H1 (cell line): ENCODE measurements around the gene CHMP6. TPM values are rescaled to one million over a fixed set of nuclear protein-coding genes. Genes with fewer than 3 reads are reported as not detected.

Experiments
- CTCF ChIA-PET: fragments of 300-600 bp; sonication (Branson Sonifier 250); formaldehyde crosslinking; loops from one replicate; lab custom pipeline; 2021; ENCODE audit not compliant: partially characterized antibody; lab: Charles Lee
- POLR2A ChIA-PET: fragments of 300-600 bp; sonication (Branson Sonifier 250); formaldehyde crosslinking; loops from one replicate; lab custom pipeline; 2021; ENCODE audit warnings: inconsistent platforms; ENCODE audit not compliant: partially characterized antibody; lab: Charles Lee
- DNase-seq, 2 experiments: peaks; one replicate each; pipeline versions ENCODE4 v3.0.0 to v3.0.0-alpha.2; 2010 to 2022; ENCODE audit warnings: low spot score in 2 of 2, low read depth in 1 of 2, mixed read lengths in 1 of 2
- FAIRE-seq: peaks from 2 replicates; lab custom pipeline; 2011; peaks lifted over from hg19 to GRCh38; lab: Jason Lieb, UNC
- H2AFZ ChIP-seq: 2 replicates; pipeline ENCODE4 v1.8.1; 2012; ENCODE audit warnings: low read length, inconsistent platforms
- H2AK5ac ChIP-seq: 2 replicates; pipeline ENCODE4 v1.6.1; 2013; ENCODE audit warnings: low read depth, low read length
- H2BK120ac ChIP-seq: replicated peaks from 2 replicates; pipeline ENCODE3; 2013; ENCODE audit warnings: low read depth, low read length, inconsistent platforms
- H2BK12ac ChIP-seq: 2 replicates; pipeline ENCODE4 v1.6.1; 2013; ENCODE audit warnings: low read depth, low read length
- H2BK15ac ChIP-seq: 2 replicates; pipeline ENCODE4 v1.6.1; 2013; ENCODE audit warnings: low read length
- H2BK20ac ChIP-seq: 2 replicates; pipeline ENCODE4 v1.6.1; 2013; ENCODE audit warnings: low read length
- H2BK5ac ChIP-seq: 2 replicates; pipeline ENCODE4 v1.6.1; 2013; ENCODE audit warnings: low read depth, low read length
- H3K14ac ChIP-seq: 2 replicates; pipeline ENCODE4 v1.6.1; 2013; ENCODE audit warnings: inconsistent platforms; ENCODE audit not compliant: insufficient read length
- H3K18ac ChIP-seq: 2 replicates; pipeline ENCODE4 v1.6.1; 2013; ENCODE audit warnings: low read length; ENCODE audit errors: extremely low read depth
- H3K23ac ChIP-seq: 2 replicates; pipeline ENCODE4 v1.6.1; 2013; ENCODE audit warnings: inconsistent platforms; ENCODE audit not compliant: insufficient read length
- H3K23me2 ChIP-seq: 2 replicates; pipeline ENCODE4 v1.6.1; 2013; ENCODE audit warnings: low read depth, low read length
- H3K27ac ChIP-seq: 2 replicates; pipeline ENCODE4 v1.6.1; 2011; ENCODE audit warnings: low read depth, low read length, inconsistent platforms
- H3K27me3 ChIP-seq, 4 experiments: replicated peaks in 1 of 4; 1 replicate in 1 of 4; 2 replicates in 3 of 4; pipeline versions ENCODE4 v1.6.1 to v1.8.1; 2011 to 2013; ENCODE audit warnings: low read length in 3 of 4, mild to moderate bottlenecking in 3 of 4, inconsistent platforms in 2 of 4, mixed read lengths in 2 of 4, moderate library complexity in 1 of 4; ENCODE audit not compliant: control insufficient read depth in 3 of 4, insufficient read depth in 3 of 4; ENCODE audit errors: extremely low read depth in 1 of 4
- H3K36me3 ChIP-seq, 4 experiments: 2 replicates each; pipeline versions ENCODE4 v1.6.1 to v1.8.1; 2011 to 2013; ENCODE audit warnings: mild to moderate bottlenecking in 4 of 4, low read length in 3 of 4, moderate library complexity in 2 of 4, control low read depth in 1 of 4, inconsistent platforms in 1 of 4; ENCODE audit not compliant: insufficient read depth in 4 of 4, control insufficient read depth in 2 of 4
- H3K4ac ChIP-seq: replicated peaks from 2 replicates; pipeline ENCODE3; 2013; ENCODE audit warnings: low read length, low read depth, mixed read lengths, inconsistent platforms; ENCODE audit not compliant: insufficient read length
- H3K4me1 ChIP-seq, 4 experiments: replicated peaks in 1 of 4; 1 replicate in 1 of 4; 2 replicates in 3 of 4; pipeline versions ENCODE4 v1.6.1 to v1.8.1; 2011 to 2013; ENCODE audit warnings: low read length in 3 of 4, inconsistent platforms in 2 of 4, mixed read lengths in 1 of 4; ENCODE audit not compliant: insufficient read depth in 4 of 4, control insufficient read depth in 3 of 4
- H3K4me2 ChIP-seq, 2 experiments: 2 replicates each; pipeline versions ENCODE4 v1.6.1 to v1.8.1; 2011 to 2013; ENCODE audit warnings: low read depth in 2 of 2, low read length in 2 of 2, control low read depth in 1 of 2, inconsistent platforms in 1 of 2, mild to moderate bottlenecking in 1 of 2; ENCODE audit not compliant: insufficient read depth in 1 of 2
- H3K4me3 ChIP-seq, 4 experiments: fragments of 200-600, 300-600 bp in 1 of 4; sonication (generic), shearing (Covaris generic), sonication (Bioruptor Twin) in 1 of 4; 2 replicates each; pipeline versions ENCODE4 v1.5.1 to v1.8.1; 2011 to 2016; ENCODE audit warnings: low read length in 4 of 4, low read depth in 3 of 4, control low read depth in 2 of 4, inconsistent platforms in 2 of 4, mild to moderate bottlenecking in 2 of 4, mixed read lengths in 1 of 4, moderate library complexity in 1 of 4; ENCODE audit not compliant: insufficient read depth in 2 of 4; ENCODE audit errors: extremely low read depth in 1 of 4
- H3K56ac ChIP-seq: replicated peaks from 2 replicates; pipeline ENCODE3; 2013; ENCODE audit warnings: low read depth, mild to moderate bottlenecking, mixed read lengths, low read length, inconsistent platforms; ENCODE audit not compliant: insufficient read length
- H3K79me1 ChIP-seq: 2 replicates; pipeline ENCODE4 v1.6.1; 2013; ENCODE audit warnings: low read depth, low read length, control low read depth
- H3K79me2 ChIP-seq, 2 experiments: 2 replicates each; pipeline versions ENCODE4 v1.6.1 to v1.8.1; 2012 to 2013; ENCODE audit warnings: low read length in 2 of 2, mild to moderate bottlenecking in 2 of 2, inconsistent platforms in 1 of 2; ENCODE audit not compliant: insufficient read depth in 2 of 2, control insufficient read depth in 1 of 2
- H3K9ac ChIP-seq, 4 experiments: replicated peaks in 1 of 4; 1 replicate in 1 of 4; 2 replicates in 3 of 4; pipeline versions ENCODE4 v1.6.1 to v1.8.1; 2011 to 2013; ENCODE audit warnings: low read depth in 3 of 4, low read length in 3 of 4, control low read depth in 2 of 4, mild to moderate bottlenecking in 2 of 4, moderate library complexity in 2 of 4, inconsistent platforms in 1 of 4; ENCODE audit errors: extremely low read depth in 1 of 4
- H3K9me3 ChIP-seq, 2 experiments: 2 replicates each; pipeline versions ENCODE4 v1.6.1 to v1.8.1; 2012 to 2013; ENCODE audit warnings: mild to moderate bottlenecking in 2 of 2, moderate library complexity in 2 of 2, control low read depth in 1 of 2, inconsistent platforms in 1 of 2, low read depth in 1 of 2, low read length in 1 of 2, mixed read lengths in 1 of 2; ENCODE audit not compliant: insufficient read depth in 2 of 2
- H4K20me1 ChIP-seq, 2 experiments: replicated peaks in 1 of 2; 2 replicates each; pipeline versions ENCODE3 to v1.8.1; 2011 to 2013; ENCODE audit warnings: inconsistent platforms in 2 of 2, low read length in 2 of 2, mild to moderate bottlenecking in 1 of 2; ENCODE audit not compliant: insufficient read depth in 2 of 2, control insufficient read depth in 1 of 2
- H4K5ac ChIP-seq: 2 replicates; pipeline ENCODE4 v1.6.1; 2013; ENCODE audit warnings: low read length, low read depth, mixed read lengths, inconsistent platforms; ENCODE audit not compliant: insufficient read length
- H4K8ac ChIP-seq: 2 replicates; pipeline ENCODE4 v1.8.0; 2013; ENCODE audit warnings: mild to moderate bottlenecking, moderate library complexity, low read length, inconsistent platforms; ENCODE audit not compliant: insufficient read depth; ENCODE audit errors: extremely low read depth
- H4K91ac ChIP-seq: replicated peaks from 2 replicates; pipeline ENCODE3; 2013; ENCODE audit warnings: low read length, mixed read lengths, inconsistent platforms; ENCODE audit not compliant: insufficient read length
- BACH1 ChIP-seq: IDR thresholded peaks from 2 replicates; pipeline ENCODE4 v1.6.1; 2012; ENCODE audit warnings: low read length, improper control_type of control experiment
- HDAC2 ChIP-seq, 2 experiments: fragments of 300-600 bp in 1 of 2; sonication (generic) in 1 of 2; IDR thresholded peaks; 2 replicates each; pipeline ENCODE4 v1.6.1; 2011 to 2012; ENCODE audit warnings: low read depth in 2 of 2, low read length in 2 of 2, mild to moderate bottlenecking in 2 of 2, moderate library complexity in 2 of 2, borderline replicate concordance in 1 of 2, inconsistent platforms in 1 of 2
- KDM4A ChIP-seq: IDR thresholded peaks from one replicate; pipeline ENCODE4 v1.7.1; 2012; ENCODE audit warnings: low read depth, mild to moderate bottlenecking, moderate library complexity, low read length, inconsistent platforms; ENCODE audit not compliant: severe bottlenecking
- MAX ChIP-seq: IDR thresholded peaks from 2 replicates; pipeline ENCODE4 v1.6.1; 2012; ENCODE audit warnings: inconsistent platforms
- SP4 ChIP-seq: IDR thresholded peaks from 2 replicates; pipeline ENCODE4 v1.6.1; 2012; ENCODE audit warnings: low read length, inconsistent platforms
- WGBS, 2 experiments: shearing (Covaris generic) in 1 of 2; methylation state at CpG; one replicate each; pipeline versions ENCODE4 v1.1.6 to v1.1.7; 2013 to 2015; ENCODE audit warnings: low lambda C conversion rate in 2 of 2, mixed read lengths in 2 of 2, inconsistent platforms in 1 of 2, low coverage in 1 of 2, missing lambda C conversion rate in 1 of 2; ENCODE audit not compliant: insufficient replicate concordance in 2 of 2, insufficient coverage in 1 of 2, insufficient read length in 1 of 2; ENCODE audit errors: extremely low coverage in 1 of 2, missing lambda C conversion rate in 1 of 2; 5-methylcytosine and 5-hydroxymethylcytosine counted together
- polyA plus RNA-seq, 7 experiments: library from polyadenylated mRNA; depleted of rRNA in 3 of 7; stranded (reverse) in 5 of 7; unstranded in 2 of 7; fragments of >200 nt in 5 of 7; fragments of 200-250 nt in 2 of 7; gene quantifications; 1 replicate in 5 of 7; 2 replicates in 1 of 7; 4 replicates in 1 of 7; pipeline versions ENCODE4 v1.2.1 to v1.2.3, GENCODE V29; 2011 to 2013; ENCODE audit warnings: missing spikeins in 2 of 7, mixed read lengths in 2 of 7
- total RNA-seq: library from RNA; stranded (reverse); fragmentation: NEBNext Ultra II Directional; extraction: Animal tissue kit (Norgen Biotek cat#: 25700); gene quantifications from 2 replicates; pipeline ENCODE4 v1.2.1, GENCODE V29; 2021
- TF ChIP-seq, protein P1 (sequence below): IDR thresholded peaks from 2 replicates; pipeline ENCODE4 v1.6.1; 2011; ENCODE audit warnings: low read length, improper control_type of control experiment

CHMP6 gene
- total and polyA plus RNA-seq, 2 of the 8 experiments (the other 6 are each of a cell fraction or from before 2014, with no cell fraction given), result 15.7 to 24.3 TPM

- Histone ChIP-seq H2AFZ (0 out of 2 replicates have a peak overlapping the region, but pooled peaks have one; percentile 39), H3K4me2 (peak overlapping the region; percentile 57 to 74), H3K27ac (no peak overlapping the region), H4K8ac (peak overlapping the region; percentile 93; the same call in 1 of the 2 replicates), H3K79me1 (no peaks in the 10 kb centered on the region), H4K91ac (no peak overlapping the region), H3K23ac (no peak overlapping the region), H4K20me1 (peaks cover 3 to 11% of the 10 kb centered on the region in 2 experiments), H2BK120ac (no peak overlapping the region), H3K18ac (no peak overlapping the region; the same call in 1 of the 2 replicates), H3K79me2 (no peaks in the 10 kb centered on the region), H3K4me1 (peaks cover 0 to 7% (median 1%) of the 10 kb centered on the region in 4 experiments; a peak in 3 of 7 replicates), H2BK20ac (no peak overlapping the region), H3K9me3 (no peaks in the 10 kb centered on the region; a peak in 1 of 4 replicates), H2AK5ac (no peak overlapping the region), H3K14ac (no peak overlapping the region), H3K9ac (no peak overlapping the region), H3K23me2 (peaks cover 5% of the 10 kb centered on the region; the same call in 1 of the 2 replicates), H3K4ac (no peak overlapping the region), H3K36me3 (peaks cover 0 to 4% (median 0%) of the 10 kb centered on the region in 4 experiments; a peak in 1 of 8 replicates), H2BK12ac (no peak overlapping the region), H2BK5ac (no peak overlapping the region), H3K56ac (no peak overlapping the region), H4K5ac (no peak overlapping the region), H2BK15ac (no peak overlapping the region), H3K27me3 (peaks cover 7 to 22% (median 20%) of the 10 kb centered on the region in 4 experiments; a peak in 6 of 7 replicates), H3K4me3 (peak overlapping the region; percentile 15 to 61 (median 28); a peak in 7 of 8 replicates)
- ChIA-PET POLR2A (interaction anchor here (0.8 to 1.3 kb wide), 5 partner anchors 11 to 125 kb away, joined by 3 to 5 read pairs (median 3); no protein-coding TSS in a partner anchor), CTCF (interaction anchor here (0.6 to 2.2 kb wide), 4 partner anchors 15 to 98 kb away, joined by 4 to 8 read pairs (median 6); no protein-coding TSS in a partner anchor)
- 0 out of 4 replicates have a peak, but pooled peaks of 1 of the 2 experiments have one; percentile 12 for TF ChIP-seq HDAC2 (IDR thresholded peaks at IDR 0.05; ENCODE audit: borderline replicate concordance in 1 of 2, low read depth in 2 of 2, low read length in 2 of 2)
- TF ChIP-seq BACH1, result no peak
- no peak for TF ChIP-seq KDM4A
- TF ChIP-seq MAX, result peak; percentile 20; the same call in 1 of the 2 replicates
- TF ChIP-seq, protein P1, sequence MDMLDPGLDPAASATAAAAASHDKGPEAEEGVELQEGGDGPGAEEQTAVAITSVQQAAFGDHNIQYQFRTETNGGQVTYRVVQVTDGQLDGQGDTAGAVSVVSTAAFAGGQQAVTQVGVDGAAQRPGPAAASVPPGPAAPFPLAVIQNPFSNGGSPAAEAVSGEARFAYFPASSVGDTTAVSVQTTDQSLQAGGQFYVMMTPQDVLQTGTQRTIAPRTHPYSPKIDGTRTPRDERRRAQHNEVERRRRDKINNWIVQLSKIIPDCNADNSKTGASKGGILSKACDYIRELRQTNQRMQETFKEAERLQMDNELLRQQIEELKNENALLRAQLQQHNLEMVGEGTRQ, result peak; percentile 48; the same call in 1 of the 2 replicates
- TF ChIP-seq SP4, result no peak
- DNase-seq (no peak), FAIRE-seq (no peak)
- 24% methylated on average over 19 of the region's 72 CpGs; no CpG with 5 or more reads in 1 of the 2 experiments for WGBS, 2 experiments
Observed at GRCh38 chr17:81003711-81004475, 12.3 kb downstream of the CHMP6 start.
